Neural cell (in vitro differentiated cells): ENCODE data around the gene RUFY2.

Source experiments
- EP300 ChIP-seq: fragments of 450-650 bp; conservative IDR thresholded peaks from 2 replicates; pipeline ENCODE4 v1.6.1; 2014; ENCODE audit warnings: antibody characterized with exemption, mild to moderate bottlenecking, moderate library complexity; ENCODE audit not compliant: poor library complexity, severe bottlenecking
- EZH2 ChIP-seq: fragments of 200-600, 300-800 bp; shearing (Covaris generic), sonication (generic); IDR thresholded peaks from 2 replicates; pipeline ENCODE4 v1.6.1; 2014; ENCODE audit warnings: antibody characterized with exemption, low read length, borderline replicate concordance, mild to moderate bottlenecking; ENCODE audit not compliant: insufficient read depth, poor library complexity, severe bottlenecking
- MXI1 ChIP-seq: fragments of 450-650 bp; conservative IDR thresholded peaks from 2 replicates; pipeline ENCODE4 v1.6.1; 2014; ENCODE audit warnings: antibody characterized with exemption, mild to moderate bottlenecking; ENCODE audit not compliant: poor library complexity, severe bottlenecking
- POLR2AphosphoS5 ChIP-seq: IDR thresholded peaks from 2 replicates; pipeline ENCODE4 v1.6.1; 2012
- RAD21 ChIP-seq: fragments of 450-650 bp; conservative IDR thresholded peaks from 2 replicates; pipeline ENCODE4 v1.6.1; 2014; ENCODE audit warnings: antibody characterized with exemption, mild to moderate bottlenecking, moderate library complexity
- SMC3 ChIP-seq: fragments of 450-650 bp; conservative IDR thresholded peaks from 2 replicates; pipeline ENCODE4 v1.6.1; 2014; ENCODE audit warnings: antibody characterized with exemption, mild to moderate bottlenecking, moderate library complexity; ENCODE audit not compliant: poor library complexity
- TAF1 ChIP-seq: IDR thresholded peaks from 2 replicates; pipeline ENCODE4 v1.6.1; 2012; ENCODE audit warnings: low read depth
- TF ChIP-seq, protein P1 (sequence below): fragments of 450-650 bp; IDR thresholded peaks from 2 replicates; pipeline ENCODE4 v1.5.1; 2014; ENCODE audit warnings: antibody characterized with exemption, mild to moderate bottlenecking, moderate library complexity; ENCODE audit not compliant: poor library complexity, severe bottlenecking
- TF ChIP-seq, protein P2 (sequence below): IDR thresholded peaks from 2 replicates; pipeline ENCODE4 v1.6.1; 2012; ENCODE audit warnings: borderline replicate concordance

DNA sequence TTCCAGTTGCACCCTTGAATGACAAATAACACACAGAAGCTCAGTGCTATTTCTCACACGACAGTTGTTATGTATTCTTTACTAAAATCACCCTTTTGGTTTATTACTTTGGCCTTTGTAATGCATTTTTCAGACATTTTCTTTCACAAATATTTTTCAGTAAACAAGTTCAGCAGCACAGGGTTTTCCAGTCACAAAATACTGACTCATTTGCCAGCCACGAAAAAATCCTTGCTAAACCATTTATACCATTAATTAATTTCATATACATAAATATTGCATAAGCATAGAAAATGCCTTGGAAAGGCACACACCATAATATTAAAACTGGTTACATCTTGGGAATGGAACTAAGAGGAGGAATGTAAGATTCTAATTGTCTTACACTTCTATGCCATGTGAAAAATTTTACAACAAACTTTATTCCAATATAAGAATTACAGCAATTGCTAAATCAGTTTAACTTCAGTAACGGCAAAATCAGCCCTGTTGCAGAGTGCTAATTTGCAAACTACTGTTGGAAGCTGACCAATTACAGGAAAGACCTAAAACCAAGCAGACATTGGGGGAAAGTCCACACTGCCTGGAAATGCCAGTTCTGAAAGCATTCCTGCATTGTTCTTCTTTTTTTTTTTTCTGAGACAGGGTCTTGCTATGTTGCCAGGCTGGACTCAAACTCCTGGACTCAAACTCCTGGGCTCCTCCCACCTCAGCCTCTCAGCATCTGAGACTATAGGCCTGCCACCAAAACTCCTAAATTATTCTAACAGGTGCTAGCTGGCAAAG is 42.8 kb downstream of the RUFY2 start:
- no peak for TF ChIP-seq RAD21
- no peak for TF ChIP-seq TAF1
- no peak for TF ChIP-seq MXI1
- TF ChIP-seq, protein P1, sequence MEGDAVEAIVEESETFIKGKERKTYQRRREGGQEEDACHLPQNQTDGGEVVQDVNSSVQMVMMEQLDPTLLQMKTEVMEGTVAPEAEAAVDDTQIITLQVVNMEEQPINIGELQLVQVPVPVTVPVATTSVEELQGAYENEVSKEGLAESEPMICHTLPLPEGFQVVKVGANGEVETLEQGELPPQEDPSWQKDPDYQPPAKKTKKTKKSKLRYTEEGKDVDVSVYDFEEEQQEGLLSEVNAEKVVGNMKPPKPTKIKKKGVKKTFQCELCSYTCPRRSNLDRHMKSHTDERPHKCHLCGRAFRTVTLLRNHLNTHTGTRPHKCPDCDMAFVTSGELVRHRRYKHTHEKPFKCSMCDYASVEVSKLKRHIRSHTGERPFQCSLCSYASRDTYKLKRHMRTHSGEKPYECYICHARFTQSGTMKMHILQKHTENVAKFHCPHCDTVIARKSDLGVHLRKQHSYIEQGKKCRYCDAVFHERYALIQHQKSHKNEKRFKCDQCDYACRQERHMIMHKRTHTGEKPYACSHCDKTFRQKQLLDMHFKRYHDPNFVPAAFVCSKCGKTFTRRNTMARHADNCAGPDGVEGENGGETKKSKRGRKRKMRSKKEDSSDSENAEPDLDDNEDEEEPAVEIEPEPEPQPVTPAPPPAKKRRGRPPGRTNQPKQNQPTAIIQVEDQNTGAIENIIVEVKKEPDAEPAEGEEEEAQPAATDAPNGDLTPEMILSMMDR = no peak
- TF ChIP-seq EZH2 = no peak
- TF ChIP-seq POLR2AphosphoS5 = no peak
- no peak for TF ChIP-seq EP300
- TF ChIP-seq, protein P2, sequence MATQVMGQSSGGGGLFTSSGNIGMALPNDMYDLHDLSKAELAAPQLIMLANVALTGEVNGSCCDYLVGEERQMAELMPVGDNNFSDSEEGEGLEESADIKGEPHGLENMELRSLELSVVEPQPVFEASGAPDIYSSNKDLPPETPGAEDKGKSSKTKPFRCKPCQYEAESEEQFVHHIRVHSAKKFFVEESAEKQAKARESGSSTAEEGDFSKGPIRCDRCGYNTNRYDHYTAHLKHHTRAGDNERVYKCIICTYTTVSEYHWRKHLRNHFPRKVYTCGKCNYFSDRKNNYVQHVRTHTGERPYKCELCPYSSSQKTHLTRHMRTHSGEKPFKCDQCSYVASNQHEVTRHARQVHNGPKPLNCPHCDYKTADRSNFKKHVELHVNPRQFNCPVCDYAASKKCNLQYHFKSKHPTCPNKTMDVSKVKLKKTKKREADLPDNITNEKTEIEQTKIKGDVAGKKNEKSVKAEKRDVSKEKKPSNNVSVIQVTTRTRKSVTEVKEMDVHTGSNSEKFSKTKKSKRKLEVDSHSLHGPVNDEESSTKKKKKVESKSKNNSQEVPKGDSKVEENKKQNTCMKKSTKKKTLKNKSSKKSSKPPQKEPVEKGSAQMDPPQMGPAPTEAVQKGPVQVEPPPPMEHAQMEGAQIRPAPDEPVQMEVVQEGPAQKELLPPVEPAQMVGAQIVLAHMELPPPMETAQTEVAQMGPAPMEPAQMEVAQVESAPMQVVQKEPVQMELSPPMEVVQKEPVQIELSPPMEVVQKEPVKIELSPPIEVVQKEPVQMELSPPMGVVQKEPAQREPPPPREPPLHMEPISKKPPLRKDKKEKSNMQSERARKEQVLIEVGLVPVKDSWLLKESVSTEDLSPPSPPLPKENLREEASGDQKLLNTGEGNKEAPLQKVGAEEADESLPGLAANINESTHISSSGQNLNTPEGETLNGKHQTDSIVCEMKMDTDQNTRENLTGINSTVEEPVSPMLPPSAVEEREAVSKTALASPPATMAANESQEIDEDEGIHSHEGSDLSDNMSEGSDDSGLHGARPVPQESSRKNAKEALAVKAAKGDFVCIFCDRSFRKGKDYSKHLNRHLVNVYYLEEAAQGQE = no peak
- no peak for TF ChIP-seq SMC3
